CD14-positive monocyte (primary cell): ENCODE results near the gene CDAN1. TPM values are rescaled to one million over a fixed set of nuclear protein-coding genes. Genes with fewer than 3 reads are reported as not detected.

ENCODE experiments used
- DNase-seq, 3 donors: peaks; one replicate each; pipeline ENCODE4 v3.0.0-alpha.2; 2011 to 2022
- H2AFZ ChIP-seq: 2 replicates; pipeline ENCODE4 v1.6.0; 2012; ENCODE audit warnings: mild to moderate bottlenecking, low read depth, low read length, inconsistent platforms; ENCODE audit not compliant: insufficient read depth, poor library complexity, severe bottlenecking
- H3K27ac ChIP-seq, 2 donors: 1 replicate in 1 of 2; 2 replicates in 1 of 2; pipeline ENCODE4 v1.5.1; 2012 to 2013; ENCODE audit warnings: low read length in 2 of 2, control low read depth in 1 of 2, inconsistent platforms in 1 of 2, low read depth in 1 of 2, mild to moderate bottlenecking in 1 of 2
- H3K27me3 ChIP-seq, 2 donors: one replicate each; pipeline versions ENCODE4 v1.6.0 to v1.6.1; 2011 to 2013; ENCODE audit warnings: low read length in 2 of 2; ENCODE audit not compliant: control insufficient read depth in 2 of 2, insufficient read depth in 2 of 2
- H3K36me3 ChIP-seq, 2 donors: replicated peaks in 1 of 2; 1 replicate in 1 of 2; 2 replicates in 1 of 2; pipeline versions ENCODE4 v1.5.1 to v1.6.1; 2012 to 2013; ENCODE audit warnings: low read length in 2 of 2, control low read depth in 1 of 2, inconsistent platforms in 1 of 2, mild to moderate bottlenecking in 1 of 2; ENCODE audit not compliant: insufficient read depth in 2 of 2, control insufficient read depth in 1 of 2
- H3K4me1 ChIP-seq, 2 donors: 1 replicate in 1 of 2; 2 replicates in 1 of 2; pipeline versions ENCODE4 v1.5.1 to v1.6.1; 2012 to 2013; ENCODE audit warnings: low read length in 2 of 2, control low read depth in 1 of 2, inconsistent platforms in 1 of 2, mild to moderate bottlenecking in 1 of 2, moderate library complexity in 1 of 2; ENCODE audit not compliant: insufficient read depth in 2 of 2, control insufficient read depth in 1 of 2
- H3K4me2 ChIP-seq: replicated peaks from 2 replicates; pipeline ENCODE3; 2012; ENCODE audit warnings: low read length, moderate library complexity, mild to moderate bottlenecking; ENCODE audit not compliant: poor library complexity, severe bottlenecking; ENCODE audit errors: extremely low read depth
- H3K4me3 ChIP-seq, 3 experiments: fragments of 200-600 bp in 1 of 3; sonication (generic) in 1 of 3; replicated peaks in 1 of 3; 1 replicate in 2 of 3; 2 replicates in 1 of 3; pipeline ENCODE4 v1.5.1; 2011 to 2013; ENCODE audit warnings: low read length in 3 of 3, mild to moderate bottlenecking in 3 of 3, control low read depth in 2 of 3, low read depth in 2 of 3, inconsistent platforms in 1 of 3, moderate library complexity in 1 of 3
- H3K79me2 ChIP-seq: 2 replicates; pipeline ENCODE4 v1.6.0; 2012; ENCODE audit warnings: mild to moderate bottlenecking, control low read depth, inconsistent platforms, low read length, moderate library complexity; ENCODE audit not compliant: insufficient read depth
- H3K9ac ChIP-seq: 2 replicates; pipeline ENCODE4 v1.6.0; 2017; ENCODE audit warnings: low read length, mild to moderate bottlenecking; ENCODE audit not compliant: insufficient read depth, poor library complexity, severe bottlenecking
- H3K9me3 ChIP-seq, 2 donors: replicated peaks in 1 of 2; 1 replicate in 1 of 2; 2 replicates in 1 of 2; pipeline versions ENCODE4 v1.5.1 to v1.6.1; 2012 to 2013; ENCODE audit warnings: low read length in 2 of 2, control low read depth in 1 of 2; ENCODE audit not compliant: control insufficient read depth in 1 of 2, insufficient read depth in 1 of 2
- H4K20me1 ChIP-seq: 2 replicates; pipeline ENCODE4 v1.6.0; 2012; ENCODE audit warnings: mild to moderate bottlenecking, low read length, control low read depth, moderate library complexity; ENCODE audit not compliant: insufficient read depth
- H3K27ac Mint-ChIP-seq, 7 donors: one replicate each; pipeline ENCODE4 v1.8.0; 2020; ENCODE audit warnings: mild to moderate bottlenecking in 7 of 7, mixed read lengths in 7 of 7, moderate library complexity in 6 of 7, inconsistent platforms in 2 of 7
- H3K27me3 Mint-ChIP-seq, 3 donors: one replicate each; pipeline ENCODE4 v1.8.0; 2021 to 2022; ENCODE audit warnings: low read depth in 3 of 3, mild to moderate bottlenecking in 3 of 3, mixed read lengths in 3 of 3, moderate library complexity in 3 of 3, inconsistent platforms in 1 of 3
- H3K36me3 Mint-ChIP-seq, 2 donors: one replicate each; pipeline ENCODE4 v1.8.0; 2020; ENCODE audit warnings: mixed read lengths in 2 of 2, inconsistent platforms in 1 of 2, mild to moderate bottlenecking in 1 of 2
- H3K4me1 Mint-ChIP-seq: one replicate; pipeline ENCODE4 v1.8.0; 2020; ENCODE audit warnings: mild to moderate bottlenecking, mixed read lengths
- H3K4me3 Mint-ChIP-seq, 2 donors: one replicate each; pipeline ENCODE4 v1.8.0; 2020; ENCODE audit warnings: mild to moderate bottlenecking in 2 of 2, mixed read lengths in 2 of 2, moderate library complexity in 1 of 2
- H3K9me3 Mint-ChIP-seq, 7 donors: one replicate each; pipeline ENCODE4 v1.8.0; 2020 to 2022; ENCODE audit warnings: mixed read lengths in 7 of 7, mild to moderate bottlenecking in 6 of 7, moderate library complexity in 6 of 7, inconsistent platforms in 2 of 7
- WGBS: methylation state at CpG from one replicate; pipeline ENCODE4 v1.1.5; 2013; ENCODE audit warnings: missing lambda C conversion rate; ENCODE audit not compliant: insufficient coverage; 5-methylcytosine and 5-hydroxymethylcytosine counted together
- intact Hi-C, 2 donors: fragments of 100-400 bp; cut with micrococcal nuclease; formaldehyde crosslinking; loops; one replicate each; pipeline versions ENCODE4 v1.15.0 to v1.15.1; 2023
- polyA plus RNA-seq, 3 donors: library from polyadenylated mRNA; depleted of rRNA in 1 of 3; unstranded in 2 of 3; stranded (reverse) in 1 of 3; fragments of 300-500 nt in 2 of 3; fragments of >200 nt in 1 of 3; fragmentation: Illumina TruSeq in 2 of 3; gene quantifications; 1 replicate in 2 of 3; 2 replicates in 1 of 3; pipeline ENCODE4 v1.2.3, GENCODE V29; 2012 to 2021
- TF ChIP-seq, protein P1 (sequence below): fragments of 200-600 bp; IDR thresholded peaks from one replicate; pipeline ENCODE4 v1.8.0; 2022; ENCODE audit warnings: antibody characterized with exemption, mild to moderate bottlenecking

The CDAN1 gene
- polyA plus RNA-seq, 3 donors, result 1.1 to 6.3 (median 2.2) TPM

DNA sequence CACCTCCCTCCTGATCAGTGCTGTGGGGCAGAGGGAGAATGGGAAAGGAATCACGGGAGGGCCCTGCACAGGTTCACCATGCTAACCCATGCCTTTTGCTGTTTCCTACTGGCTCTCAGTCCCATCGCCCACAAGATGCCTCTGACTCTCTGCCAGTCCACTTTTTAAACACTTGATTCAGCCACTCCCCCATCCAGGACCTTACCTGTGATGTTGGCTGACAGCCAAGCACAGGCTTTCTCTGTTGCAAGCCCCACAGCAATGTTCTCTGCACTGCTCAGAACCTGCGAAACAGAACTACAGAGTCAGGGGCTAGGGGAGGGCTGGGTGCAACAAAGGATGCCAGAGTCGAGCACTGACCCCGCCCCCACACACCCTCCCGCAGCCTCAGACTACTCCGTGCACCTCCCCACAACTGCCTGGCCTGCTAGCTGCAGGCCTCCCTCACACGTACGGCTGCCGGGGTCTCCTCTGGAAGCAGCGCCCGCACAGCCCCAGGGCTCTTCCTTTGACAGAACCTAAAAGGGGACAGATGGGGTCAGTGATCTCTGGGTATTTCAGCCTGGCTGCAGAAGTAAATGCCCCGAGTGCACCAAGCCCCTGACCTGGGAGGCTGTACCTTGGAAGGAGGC is 9.1 kb downstream of the CDAN1 start:
- H3K27ac ChIP-seq, result no peak overlapping the region
- 95% methylated on average over 6 of the region's 13 CpGs for WGBS
- peaks cover 94 to 98% of the 10 kb centered on the region in 2 donors for H3K36me3 ChIP-seq
- Mint-ChIP-seq H3K27me3 (peaks cover 0 to 1% (median 0%) of the 10 kb centered on the region in 3 donors), H3K36me3 (peaks cover 83 to 99% of the 10 kb centered on the region in 2 donors), H3K4me3 (no peak overlapping the region), H3K27ac (no peak overlapping the region), H3K4me1 (no peaks in the 10 kb centered on the region), H3K9me3 (no peaks in the 10 kb centered on the region)
- H3K4me2 ChIP-seq, result no peak overlapping the region
- H3K4me3 ChIP-seq, result no peak overlapping the region
- no peaks in the 10 kb centered on the region for H4K20me1 ChIP-seq
- DNase-seq, result no peak
- TF ChIP-seq, protein P1, sequence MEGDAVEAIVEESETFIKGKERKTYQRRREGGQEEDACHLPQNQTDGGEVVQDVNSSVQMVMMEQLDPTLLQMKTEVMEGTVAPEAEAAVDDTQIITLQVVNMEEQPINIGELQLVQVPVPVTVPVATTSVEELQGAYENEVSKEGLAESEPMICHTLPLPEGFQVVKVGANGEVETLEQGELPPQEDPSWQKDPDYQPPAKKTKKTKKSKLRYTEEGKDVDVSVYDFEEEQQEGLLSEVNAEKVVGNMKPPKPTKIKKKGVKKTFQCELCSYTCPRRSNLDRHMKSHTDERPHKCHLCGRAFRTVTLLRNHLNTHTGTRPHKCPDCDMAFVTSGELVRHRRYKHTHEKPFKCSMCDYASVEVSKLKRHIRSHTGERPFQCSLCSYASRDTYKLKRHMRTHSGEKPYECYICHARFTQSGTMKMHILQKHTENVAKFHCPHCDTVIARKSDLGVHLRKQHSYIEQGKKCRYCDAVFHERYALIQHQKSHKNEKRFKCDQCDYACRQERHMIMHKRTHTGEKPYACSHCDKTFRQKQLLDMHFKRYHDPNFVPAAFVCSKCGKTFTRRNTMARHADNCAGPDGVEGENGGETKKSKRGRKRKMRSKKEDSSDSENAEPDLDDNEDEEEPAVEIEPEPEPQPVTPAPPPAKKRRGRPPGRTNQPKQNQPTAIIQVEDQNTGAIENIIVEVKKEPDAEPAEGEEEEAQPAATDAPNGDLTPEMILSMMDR, result no peak
- no peaks in the 10 kb centered on the region for H3K9me3 ChIP-seq
- H3K9ac ChIP-seq, result no peak overlapping the region
- no peaks in the 10 kb centered on the region for H3K4me1 ChIP-seq
- H2AFZ ChIP-seq, result no peak overlapping the region
- no peaks in the 10 kb centered on the region for H3K79me2 ChIP-seq
- intact Hi-C loops, result no loop called here
- no peaks in the 10 kb centered on the region for H3K27me3 ChIP-seq

DNA sequence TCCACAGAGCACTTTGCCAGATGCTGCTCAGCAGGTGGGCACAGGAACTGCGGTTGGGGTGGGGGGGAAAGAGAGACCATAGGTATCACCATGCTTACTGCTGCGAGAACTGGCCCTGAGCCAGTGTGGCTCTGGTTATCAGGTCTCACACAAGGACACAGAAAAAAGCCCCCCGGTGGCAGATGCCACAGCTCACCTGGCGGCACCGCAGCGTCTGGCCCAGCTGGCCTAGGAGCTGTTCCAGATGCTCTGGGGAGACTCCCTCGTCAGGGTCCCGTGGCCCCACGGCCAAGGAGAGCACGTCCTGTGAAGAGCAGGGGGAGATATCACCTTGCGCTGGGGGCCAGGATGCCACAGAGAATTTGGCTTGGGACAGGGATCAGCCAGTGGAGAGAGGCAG is 10.8 kb downstream of the CDAN1 start:
- intact Hi-C loops, result no loop called here
- Mint-ChIP-seq H3K27me3 (no peaks in the 10 kb centered on the region), H3K27ac (no peak overlapping the region), H3K36me3 (peaks cover 73 to 94% of the 10 kb centered on the region in 2 donors), H3K4me3 (no peak overlapping the region), H3K9me3 (no peaks in the 10 kb centered on the region), H3K4me1 (no peaks in the 10 kb centered on the region)
- Histone ChIP-seq H3K9me3 (no peaks in the 10 kb centered on the region), H3K9ac (no peak overlapping the region), H3K4me2 (no peak overlapping the region), H3K79me2 (no peaks in the 10 kb centered on the region), H3K36me3 (peaks cover 80 to 93% of the 10 kb centered on the region in 2 donors), H4K20me1 (no peaks in the 10 kb centered on the region), H3K27me3 (no peaks in the 10 kb centered on the region), H3K27ac (no peak overlapping the region), H2AFZ (no peak overlapping the region), H3K4me3 (no peak overlapping the region), H3K4me1 (no peaks in the 10 kb centered on the region)
- no peak for DNase-seq
- TF ChIP-seq, protein P1, result no peak
- 95% methylated on average over 11 of the region's 11 CpGs for WGBS
